HFFc6 (cell line): ENCODE measurements around the gene DDO. TPM values are rescaled to one million over a fixed set of nuclear protein-coding genes. Genes with fewer than 3 reads are reported as not detected.

Experiments
- DNase-seq: peaks from one replicate; pipeline ENCODE4 v3.0.0-alpha.2; 2018
- H3K27ac Mint-ChIP-seq: 2 replicates; pipeline ENCODE4 v1.8.0; 2020; ENCODE audit warnings: mild to moderate bottlenecking, mixed read lengths
- H3K27me3 Mint-ChIP-seq: 2 replicates; pipeline ENCODE4 v1.8.0; 2021; ENCODE audit warnings: mild to moderate bottlenecking, moderate library complexity, mixed read lengths; ENCODE audit not compliant: insufficient read depth
- H3K36me3 Mint-ChIP-seq: 2 replicates; pipeline ENCODE4 v1.8.0; 2021; ENCODE audit warnings: low read depth, mixed read lengths
- H3K4me1 Mint-ChIP-seq: 2 replicates; pipeline ENCODE4 v1.8.0; 2020; ENCODE audit warnings: low read depth, mixed read lengths
- H3K4me3 Mint-ChIP-seq: 2 replicates; pipeline ENCODE4 v1.8.0; 2020; ENCODE audit warnings: mild to moderate bottlenecking, moderate library complexity, mixed read lengths
- H3K9me3 Mint-ChIP-seq: 2 replicates; pipeline ENCODE4 v1.8.0; 2020; ENCODE audit warnings: mild to moderate bottlenecking, mixed read lengths
- total RNA-seq, 6 experiments: library from RNA; stranded (reverse); fragmentation: NEBNext Ultra II Directional; extraction: Animal tissue kit (Norgen Biotek cat#: 25700); gene quantifications; 2 replicates in 1 of 6; 3 replicates in 5 of 6; pipeline ENCODE4 v1.2.3, GENCODE V29; 2021
- TF ChIP-seq, protein P1 (sequence below): fragments of 200-600 bp; sonication (generic); IDR thresholded peaks from 2 replicates; pipeline ENCODE4 v1.5.0; 2021; ENCODE audit warnings: antibody characterized with exemption, mild to moderate bottlenecking

The DDO gene
- total RNA-seq, 6 experiments from 2014 or later = 0.50 to 1.2 (median 0.98) TPM

DNA sequence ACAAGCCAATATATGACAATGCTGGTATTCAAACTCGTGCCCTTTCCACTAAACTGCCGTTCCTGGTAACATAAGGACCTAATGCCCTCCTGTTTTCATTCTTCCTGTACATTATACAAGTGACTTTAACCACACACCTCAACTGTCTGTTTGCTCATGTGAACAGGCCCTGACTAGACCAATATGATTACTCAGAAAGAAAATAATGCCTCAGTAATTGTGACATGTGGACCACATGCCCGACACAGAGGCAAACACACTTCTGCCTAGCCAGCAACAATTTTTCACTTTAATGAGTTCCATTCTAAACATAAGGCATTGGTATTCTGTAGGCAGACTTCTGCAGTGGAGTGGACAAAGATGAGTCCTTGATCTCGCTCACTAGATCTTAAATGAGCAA lies 31.0 kb upstream of the DDO start:
- Mint-ChIP-seq H3K27ac (no peak overlapping the region), H3K4me1 (no peaks in the 10 kb centered on the region), H3K27me3 (peaks cover 26% of the 10 kb centered on the region), H3K9me3 (no peaks in the 10 kb centered on the region), H3K4me3 (no peak overlapping the region), H3K36me3 (no peaks in the 10 kb centered on the region)
- TF ChIP-seq, protein P1, sequence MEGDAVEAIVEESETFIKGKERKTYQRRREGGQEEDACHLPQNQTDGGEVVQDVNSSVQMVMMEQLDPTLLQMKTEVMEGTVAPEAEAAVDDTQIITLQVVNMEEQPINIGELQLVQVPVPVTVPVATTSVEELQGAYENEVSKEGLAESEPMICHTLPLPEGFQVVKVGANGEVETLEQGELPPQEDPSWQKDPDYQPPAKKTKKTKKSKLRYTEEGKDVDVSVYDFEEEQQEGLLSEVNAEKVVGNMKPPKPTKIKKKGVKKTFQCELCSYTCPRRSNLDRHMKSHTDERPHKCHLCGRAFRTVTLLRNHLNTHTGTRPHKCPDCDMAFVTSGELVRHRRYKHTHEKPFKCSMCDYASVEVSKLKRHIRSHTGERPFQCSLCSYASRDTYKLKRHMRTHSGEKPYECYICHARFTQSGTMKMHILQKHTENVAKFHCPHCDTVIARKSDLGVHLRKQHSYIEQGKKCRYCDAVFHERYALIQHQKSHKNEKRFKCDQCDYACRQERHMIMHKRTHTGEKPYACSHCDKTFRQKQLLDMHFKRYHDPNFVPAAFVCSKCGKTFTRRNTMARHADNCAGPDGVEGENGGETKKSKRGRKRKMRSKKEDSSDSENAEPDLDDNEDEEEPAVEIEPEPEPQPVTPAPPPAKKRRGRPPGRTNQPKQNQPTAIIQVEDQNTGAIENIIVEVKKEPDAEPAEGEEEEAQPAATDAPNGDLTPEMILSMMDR = no peak
- no peak for DNase-seq

DNA sequence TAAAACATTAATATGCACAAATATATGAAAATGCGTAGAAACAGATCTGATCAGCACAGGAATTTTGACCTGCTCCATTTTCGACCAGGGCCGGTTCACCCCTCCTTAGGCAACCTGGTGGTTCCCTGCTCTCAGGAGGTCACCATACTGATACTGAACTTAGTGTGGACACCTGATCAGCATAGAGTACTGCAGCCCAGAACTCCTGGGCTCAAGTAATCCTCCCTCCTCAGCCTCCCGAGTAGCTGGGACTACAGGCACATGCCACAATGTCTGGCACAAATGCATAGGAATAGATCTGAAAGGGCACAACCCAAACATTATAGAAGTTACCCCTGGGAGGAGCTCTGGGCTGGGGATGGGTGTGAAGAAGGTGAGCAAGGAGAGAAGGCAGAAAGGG lies 24.7 kb upstream of the DDO start:
- no peak for DNase-seq
- Mint-ChIP-seq H3K27ac (no peak overlapping the region), H3K4me3 (no peak overlapping the region), H3K27me3 (peaks cover 31% of the 10 kb centered on the region), H3K4me1 (no peaks in the 10 kb centered on the region), H3K36me3 (no peaks in the 10 kb centered on the region), H3K9me3 (no peaks in the 10 kb centered on the region; the same call in none of the 2 replicates)
- TF ChIP-seq, protein P1 = no peak

DNA sequence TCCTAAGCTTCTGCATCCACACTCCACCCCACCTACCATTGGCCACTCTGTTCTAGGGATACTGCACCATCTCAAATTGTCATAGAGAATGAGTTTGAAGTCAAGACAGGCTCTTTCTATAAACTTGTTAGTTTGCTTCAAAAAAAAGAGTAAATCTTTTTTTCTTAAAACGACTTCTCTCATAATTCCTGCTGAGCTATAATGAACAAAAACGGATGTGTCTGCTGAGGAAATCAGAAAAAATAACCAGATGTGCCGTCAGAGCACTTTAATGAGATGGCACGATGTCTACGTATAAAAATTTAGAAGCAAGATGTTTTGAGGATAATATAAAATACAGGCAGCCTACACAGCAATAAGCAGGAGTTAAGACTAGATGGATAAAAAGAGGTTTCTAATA lies 24.0 kb upstream of the DDO start:
- TF ChIP-seq, protein P1 = no peak
- no peak overlapping the region for H3K4me3 Mint-ChIP-seq
- no peak overlapping the region for H3K27ac Mint-ChIP-seq
- peaks cover 29% of the 10 kb centered on the region for H3K27me3 Mint-ChIP-seq
- no peaks in the 10 kb centered on the region; the same call in none of the 2 replicates for H3K9me3 Mint-ChIP-seq
- H3K4me1 Mint-ChIP-seq = no peaks in the 10 kb centered on the region
- no peaks in the 10 kb centered on the region for H3K36me3 Mint-ChIP-seq
- DNase-seq = no peak

DNA sequence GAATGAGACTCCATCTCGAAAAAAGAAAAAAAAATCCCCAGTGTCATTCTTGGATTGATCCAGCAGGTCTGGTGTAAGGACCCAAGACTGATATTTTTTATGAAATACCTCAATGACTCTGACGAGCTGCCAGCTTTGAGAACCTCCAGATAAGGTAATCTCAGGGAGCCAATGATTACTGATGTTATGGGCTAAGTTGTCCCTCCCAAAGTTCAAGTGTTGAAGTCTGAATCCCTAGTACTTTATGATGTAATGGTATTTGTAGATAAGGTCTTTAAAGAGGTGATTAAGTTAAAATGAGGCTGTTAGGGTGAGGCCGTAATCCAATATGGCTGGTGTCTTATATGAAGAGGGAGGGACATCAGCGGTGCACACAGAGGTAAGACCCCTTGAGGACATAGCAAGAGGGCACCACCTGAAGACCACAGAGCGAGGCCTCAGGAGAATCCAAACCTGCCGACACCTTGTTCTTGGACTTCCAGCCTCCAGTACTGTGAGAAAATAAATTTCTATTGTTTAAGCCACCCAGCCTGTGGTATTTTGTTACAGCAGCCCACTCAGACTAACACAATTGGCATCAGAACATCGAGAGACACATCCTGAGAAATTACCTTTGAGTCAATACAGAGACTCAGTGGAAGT lies 19.7 kb upstream of the DDO start:
- TF ChIP-seq, protein P1 = no peak
- Mint-ChIP-seq H3K4me1 (no peaks in the 10 kb centered on the region), H3K9me3 (no peaks in the 10 kb centered on the region; the same call in none of the 2 replicates), H3K4me3 (no peak overlapping the region), H3K36me3 (no peaks in the 10 kb centered on the region), H3K27ac (no peak overlapping the region), H3K27me3 (peaks cover 25% of the 10 kb centered on the region)
- no peak for DNase-seq

DNA sequence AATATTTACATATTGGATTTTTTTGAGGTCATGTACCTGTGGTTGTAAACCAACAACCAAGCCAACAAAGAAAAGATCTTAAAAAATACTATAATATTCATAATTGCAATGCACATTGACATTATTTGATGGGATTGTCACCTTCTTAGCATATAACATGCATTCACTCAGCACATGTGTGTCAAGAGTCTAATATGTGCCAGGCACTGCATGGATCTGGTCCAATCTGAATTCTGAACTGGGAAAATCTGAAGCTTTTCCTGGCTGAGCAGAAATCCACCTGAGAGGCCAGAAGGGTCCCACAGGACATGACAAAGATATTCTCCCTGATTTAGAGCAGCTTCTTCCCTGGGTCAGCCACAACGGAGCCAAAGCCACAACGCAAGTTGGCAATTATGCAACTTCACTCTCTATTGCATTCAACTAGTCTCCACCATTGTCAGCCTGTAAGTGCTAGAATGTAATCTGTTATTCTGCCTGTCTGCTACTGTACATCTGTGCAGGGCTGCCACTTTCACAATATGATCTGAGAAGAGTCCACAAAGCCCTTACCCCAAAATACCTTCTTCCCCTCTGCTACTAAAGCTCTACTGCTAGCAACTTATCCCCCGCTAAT lies 17.0 kb upstream of the DDO start:
- DNase-seq = no peak
- Mint-ChIP-seq H3K27me3 (peaks cover 33% of the 10 kb centered on the region), H3K4me3 (no peak overlapping the region), H3K36me3 (no peaks in the 10 kb centered on the region), H3K4me1 (no peaks in the 10 kb centered on the region), H3K9me3 (no peaks in the 10 kb centered on the region), H3K27ac (no peak overlapping the region)
- TF ChIP-seq, protein P1 = no peak
